H1 (cell line): Measurements from ENCODE around the gene KIF5C. TPM values are rescaled to one million over a fixed set of nuclear protein-coding genes. Genes with fewer than 3 reads are reported as not detected.

Source experiments
- ATF3 ChIP-seq: IDR thresholded peaks from 2 replicates; pipeline ENCODE4 v1.6.1; 2011; ENCODE audit warnings: low read depth, mild to moderate bottlenecking, low read length; ENCODE audit not compliant: insufficient read depth
- TAF1 ChIP-seq: IDR thresholded peaks from 2 replicates; pipeline ENCODE4 v1.6.1; 2011; ENCODE audit warnings: mild to moderate bottlenecking, low read depth, low read length
- ZNF274 ChIP-seq: IDR thresholded peaks from 2 replicates; pipeline ENCODE4 v1.7.0; 2012; ENCODE audit warnings: low read length, borderline replicate concordance; ENCODE audit errors: extremely low read depth
- polyA plus RNA-seq, 7 experiments: library from polyadenylated mRNA; depleted of rRNA in 3 of 7; stranded (reverse) in 5 of 7; unstranded in 2 of 7; fragments of >200 nt in 5 of 7; fragments of 200-250 nt in 2 of 7; gene quantifications; 1 replicate in 5 of 7; 2 replicates in 1 of 7; 4 replicates in 1 of 7; pipeline versions ENCODE4 v1.2.1 to v1.2.3, GENCODE V29; 2011 to 2013; ENCODE audit warnings: missing spikeins in 2 of 7, mixed read lengths in 2 of 7
- total RNA-seq: library from RNA; stranded (reverse); fragmentation: NEBNext Ultra II Directional; extraction: Animal tissue kit (Norgen Biotek cat#: 25700); gene quantifications from 2 replicates; pipeline ENCODE4 v1.2.1, GENCODE V29; 2021

KIF5C gene
- total and polyA plus RNA-seq, 2 of the 8 experiments (the other 6 are each of a cell fraction or from before 2014, with no cell fraction given) = 16.3 to 66.4 TPM

DNA sequence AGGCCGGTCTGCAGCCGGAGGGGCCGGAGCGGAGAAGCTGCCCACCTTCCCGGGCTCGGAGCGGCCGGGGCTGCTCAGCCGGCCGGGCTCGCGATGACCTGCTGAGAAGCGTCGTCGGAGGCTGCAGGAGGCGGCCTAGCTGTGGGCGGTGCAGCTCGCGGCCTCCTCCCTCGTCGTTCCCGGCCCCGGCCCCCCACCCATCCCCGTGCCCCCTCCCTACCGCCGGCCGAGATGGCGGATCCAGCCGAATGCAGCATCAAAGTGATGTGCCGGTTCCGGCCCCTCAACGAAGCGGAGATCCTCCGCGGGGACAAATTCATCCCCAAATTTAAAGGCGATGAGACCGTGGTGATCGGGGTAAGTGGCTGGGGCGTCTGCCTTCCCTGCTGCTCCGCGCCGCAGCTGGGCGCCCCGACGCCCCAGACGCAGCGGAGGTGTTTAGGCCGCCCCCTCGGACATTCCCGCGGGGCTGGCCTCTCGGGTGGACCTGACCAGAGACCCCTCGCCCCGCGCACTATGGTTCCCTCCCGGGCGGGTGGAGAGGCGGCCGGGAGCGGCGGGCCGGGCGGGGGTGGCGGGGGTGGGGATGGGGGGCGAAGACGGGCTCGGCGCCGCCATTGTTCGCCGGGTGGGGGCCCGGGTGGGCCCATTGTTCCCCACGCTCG, 492 bp downstream of the KIF5C start (continued):
- TF ChIP-seq ATF3 (no peak), TAF1 (0 out of 2 replicates have a peak, but pooled peaks have one; percentile 1), ZNF274 (no peak)
